Measurements from ENCODE around the gene DHX34. TPM values are rescaled to one million over a fixed set of nuclear protein-coding genes. Genes with fewer than 3 reads are reported as not detected.

Gene DHX34
- total RNA-seq, 1 donor: 11.6 TPM

- no peak for TF ChIP-seq CTCF (IDR thresholded peaks at IDR 0.05; ENCODE audit: insufficient read depth, low read length)
- H3K4me3 ChIP-seq (ENCODE audit: low read depth, low read length): no peak overlapping the region
- DNase-seq (ENCODE audit: low read depth): no peak
Measured at GRCh38 chr19:47404334-47405196, 55.5 kb downstream of the DHX34 start.

- TF ChIP-seq CTCF (IDR thresholded peaks at IDR 0.05; ENCODE audit: insufficient read depth, low read length): no peak
- DNase-seq (ENCODE audit: low read depth): no peak
- no peak overlapping the region for H3K4me3 ChIP-seq (ENCODE audit: low read depth, low read length)
Measured at GRCh38 chr19:47405197-47405550, 56.1 kb downstream of the DHX34 start.

- DNase-seq (ENCODE audit: low read depth): no peak
- H3K4me3 ChIP-seq (ENCODE audit: low read depth, low read length): no peak overlapping the region
- no peak for TF ChIP-seq CTCF (IDR thresholded peaks at IDR 0.05; ENCODE audit: insufficient read depth, low read length)
Measured at GRCh38 chr19:47405854-47406417, 56.8 kb downstream of the DHX34 start.

- TF ChIP-seq CTCF (IDR thresholded peaks at IDR 0.05; ENCODE audit: insufficient read depth, low read length): no peak
- DNase-seq (ENCODE audit: low read depth): no peak
- no peak overlapping the region for H3K4me3 ChIP-seq (ENCODE audit: low read depth, low read length)
Measured at GRCh38 chr19:47406711-47407416, 57.7 kb downstream of the DHX34 start.

GRCh38 chr19:47407417-47407774 lies 58.3 kb downstream of the DHX34 start:
- TF ChIP-seq CTCF (IDR thresholded peaks at IDR 0.05; ENCODE audit: insufficient read depth, low read length): no peak
- DNase-seq (ENCODE audit: low read depth): no peak
- no peak overlapping the region for H3K4me3 ChIP-seq (ENCODE audit: low read depth, low read length)

GRCh38 chr19:47408156-47408938 lies 59.2 kb downstream of the DHX34 start:
- no peak overlapping the region for H3K4me3 ChIP-seq (ENCODE audit: low read depth, low read length)
- no peak for DNase-seq (ENCODE audit: low read depth)
- TF ChIP-seq CTCF (IDR thresholded peaks at IDR 0.05; ENCODE audit: insufficient read depth, low read length): no peak

Data from fibroblast of the aortic adventitia (primary cell).